ENCODE measurements around the gene THSD4.

GRCh38 chr15:71627188-71627587 is 511.9 kb downstream of the THSD4 start:
- TF ChIP-seq RAD21 (CRISPR knock-in tag; conservative IDR thresholded peaks at IDR 0.05 in 1 of 2, IDR thresholded peaks at IDR 0.05 in 1 of 2) = no peak
- no peak for TF ChIP-seq EP300 (IDR thresholded peaks at IDR 0.05; ENCODE audit: low read length)
- TF ChIP-seq NRF1 (conservative IDR thresholded peaks at IDR 0.05 in 1 of 2, IDR thresholded peaks at IDR 0.05 in 1 of 2) = no peak
- no peak for TF ChIP-seq CTCF (IDR thresholded peaks at IDR 0.05 in 2 of 3, conservative IDR thresholded peaks at IDR 0.05 in 1 of 3; ENCODE audit: insufficient read depth in 2 of 3, low read depth in 1 of 3, low read length in 3 of 3)
